Skeletal muscle tissue (tissue), 4 donors: ENCODE measurements around the gene CSPG4. TPM values are rescaled to one million over a fixed set of nuclear protein-coding genes. Genes with fewer than 3 reads are reported as not detected.
A peak's percentile ranks its signal among the peaks of the same experiment; 100 is the strongest.
"Not testable (repeated sequence)": the region's sequence is repeated elsewhere in the genome, so short reads cannot be mapped to it uniquely, and the experiment has no call there.

Experiments
- H3K27ac ChIP-seq: one replicate; pipeline ENCODE4 v1.7.0; 2013; ENCODE audit warnings: mild to moderate bottlenecking, low read depth, low read length, inconsistent platforms
- H3K27me3 ChIP-seq, 3 donors: one replicate each; pipeline ENCODE4 v1.7.0; 2013; ENCODE audit warnings: low read length in 3 of 3; ENCODE audit not compliant: control insufficient read depth in 3 of 3, insufficient read depth in 3 of 3
- H3K36me3 ChIP-seq, 3 donors: one replicate each; pipeline ENCODE4 v1.7.0; 2013; ENCODE audit warnings: low read length in 3 of 3; ENCODE audit not compliant: control insufficient read depth in 3 of 3, insufficient read depth in 3 of 3
- H3K4me1 ChIP-seq, 3 donors: one replicate each; pipeline ENCODE4 v1.7.0; 2013; ENCODE audit warnings: low read length in 3 of 3, mild to moderate bottlenecking in 3 of 3; ENCODE audit not compliant: control insufficient read depth in 3 of 3, insufficient read depth in 3 of 3
- H3K4me3 ChIP-seq, 3 donors: one replicate each; pipeline ENCODE4 v1.7.0; 2013; ENCODE audit warnings: low read length in 3 of 3
- H3K9ac ChIP-seq, 3 donors: one replicate each; pipeline ENCODE4 v1.7.0; 2013; ENCODE audit warnings: low read length in 3 of 3, mild to moderate bottlenecking in 3 of 3, moderate library complexity in 2 of 3, low read depth in 1 of 3
- H3K9me3 ChIP-seq, 3 donors: one replicate each; pipeline ENCODE4 v1.7.0; 2013; ENCODE audit warnings: low read length in 3 of 3; ENCODE audit not compliant: control insufficient read depth in 3 of 3
- total RNA-seq: library from RNA; depleted of rRNA; stranded (reverse); fragments of >200 nt; gene quantifications from one replicate; pipeline ENCODE4 v1.2.3, GENCODE V29; 2014
- donor health status: Osteomylitis.

Gene CSPG4
- total RNA-seq, 1 donor from 2014 or later: 71.5 TPM

DNA sequence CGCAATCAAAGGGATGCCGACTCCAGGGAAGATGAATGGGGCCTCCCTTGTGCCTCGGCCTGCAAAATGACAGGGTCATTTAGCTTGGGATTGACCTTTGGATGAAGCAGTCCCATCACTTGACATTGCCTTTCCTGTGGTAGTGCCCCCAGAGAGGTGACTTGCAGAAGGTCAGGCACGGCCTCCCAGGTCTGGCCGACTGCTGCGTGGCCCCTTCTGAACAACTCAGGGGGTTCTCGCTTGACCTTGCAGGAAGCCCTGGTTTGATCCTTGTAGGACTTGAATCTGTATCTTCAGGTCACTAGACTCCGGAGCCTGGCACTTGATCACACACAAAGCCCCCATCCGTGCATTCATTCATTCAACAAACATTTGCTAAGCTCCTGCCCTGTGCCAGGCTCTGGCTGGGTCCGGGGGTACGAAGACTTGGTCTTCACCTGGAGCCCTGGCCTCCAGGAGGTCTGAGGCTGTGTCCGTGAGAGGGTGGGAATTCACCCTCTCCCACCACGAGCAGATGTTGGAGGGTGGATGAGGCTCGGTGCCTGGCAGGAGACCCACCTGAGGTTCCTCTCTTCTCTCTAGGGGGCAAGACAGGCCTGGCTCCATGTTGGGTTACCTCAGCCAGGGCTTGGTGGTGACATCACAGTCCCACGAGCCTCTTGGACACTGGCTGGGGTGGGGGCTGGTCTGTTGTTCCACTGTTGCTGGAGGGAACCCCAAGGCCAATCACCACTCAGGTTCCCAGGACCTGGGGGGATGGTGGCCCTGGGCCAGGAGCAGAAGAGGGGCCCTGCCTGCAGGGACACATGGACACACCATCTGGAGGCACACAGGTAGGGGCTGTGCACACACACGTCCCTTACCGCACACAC is 18.0 kb upstream of the CSPG4 start:
- not testable (repeated sequence) for H3K4me1 ChIP-seq

GRCh38 chr15:75729326-75730069 is 16.9 kb upstream of the CSPG4 start:
- no peak overlapping the region for H3K9ac ChIP-seq
- no peak overlapping the region for H3K4me3 ChIP-seq
- H3K9me3 ChIP-seq: no peaks in the 10 kb centered on the region
- H3K27ac ChIP-seq: no peak overlapping the region
- peaks cover 0 to 8% (median 8%) of the 10 kb centered on the region in 3 donors for H3K4me1 ChIP-seq
- no peaks in the 10 kb centered on the region for H3K27me3 ChIP-seq
- no peaks in the 10 kb centered on the region for H3K36me3 ChIP-seq

More for the DNA sequence above, 18.0 kb upstream of the CSPG4 start:
- not testable (repeated sequence) for H3K4me3 ChIP-seq, H3K36me3 ChIP-seq, H3K27ac ChIP-seq, H3K9me3 ChIP-seq, H3K9ac ChIP-seq, H3K27me3 ChIP-seq

- no peaks in the 10 kb centered on the region for H3K9me3 ChIP-seq
- H3K4me3 ChIP-seq: no peak overlapping the region
- H3K36me3 ChIP-seq: no peaks in the 10 kb centered on the region
- H3K27ac ChIP-seq: no peak overlapping the region
- H3K9ac ChIP-seq: no peak overlapping the region
- no peaks in the 10 kb centered on the region for H3K27me3 ChIP-seq
- H3K4me1 ChIP-seq: peaks cover 13 to 15% (median 15%) of the 10 kb centered on the region in 3 donors
These were observed 15.4 kb upstream of the CSPG4 start for GRCh38 chr15:75727851-75728715.

DNA sequence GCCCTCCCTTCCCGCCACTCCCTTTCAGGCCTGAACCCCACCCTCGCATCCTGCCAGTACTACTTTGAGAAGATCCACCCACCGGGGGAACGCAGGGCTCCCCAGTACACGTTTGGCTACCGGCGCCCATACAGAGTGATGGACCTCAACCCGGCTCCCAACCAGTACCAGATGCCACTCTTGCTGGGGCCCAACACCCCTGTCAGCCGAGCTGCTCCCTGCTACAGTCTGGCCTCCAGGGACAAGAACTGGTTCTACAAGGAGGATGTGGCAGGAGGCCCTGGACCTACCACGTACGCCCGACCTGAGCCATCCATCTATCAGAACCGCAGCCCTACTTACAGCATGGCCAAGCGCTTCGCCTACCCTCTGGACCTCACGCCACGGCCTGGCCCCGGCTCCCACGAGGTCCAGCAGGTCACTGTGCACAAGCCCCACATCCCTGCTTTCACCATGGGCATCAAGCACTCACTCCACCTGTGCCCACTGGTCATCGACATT is 14.4 kb upstream of the CSPG4 start:
- Histone ChIP-seq H3K9me3 (no peaks in the 10 kb centered on the region), H3K4me1 (peaks cover 7 to 13% (median 9%) of the 10 kb centered on the region in 3 donors), H3K9ac (no peak overlapping the region), H3K36me3 (no peaks in the 10 kb centered on the region), H3K27ac (no peak overlapping the region), H3K27me3 (no peaks in the 10 kb centered on the region), H3K4me3 (no peak overlapping the region)

DNA sequence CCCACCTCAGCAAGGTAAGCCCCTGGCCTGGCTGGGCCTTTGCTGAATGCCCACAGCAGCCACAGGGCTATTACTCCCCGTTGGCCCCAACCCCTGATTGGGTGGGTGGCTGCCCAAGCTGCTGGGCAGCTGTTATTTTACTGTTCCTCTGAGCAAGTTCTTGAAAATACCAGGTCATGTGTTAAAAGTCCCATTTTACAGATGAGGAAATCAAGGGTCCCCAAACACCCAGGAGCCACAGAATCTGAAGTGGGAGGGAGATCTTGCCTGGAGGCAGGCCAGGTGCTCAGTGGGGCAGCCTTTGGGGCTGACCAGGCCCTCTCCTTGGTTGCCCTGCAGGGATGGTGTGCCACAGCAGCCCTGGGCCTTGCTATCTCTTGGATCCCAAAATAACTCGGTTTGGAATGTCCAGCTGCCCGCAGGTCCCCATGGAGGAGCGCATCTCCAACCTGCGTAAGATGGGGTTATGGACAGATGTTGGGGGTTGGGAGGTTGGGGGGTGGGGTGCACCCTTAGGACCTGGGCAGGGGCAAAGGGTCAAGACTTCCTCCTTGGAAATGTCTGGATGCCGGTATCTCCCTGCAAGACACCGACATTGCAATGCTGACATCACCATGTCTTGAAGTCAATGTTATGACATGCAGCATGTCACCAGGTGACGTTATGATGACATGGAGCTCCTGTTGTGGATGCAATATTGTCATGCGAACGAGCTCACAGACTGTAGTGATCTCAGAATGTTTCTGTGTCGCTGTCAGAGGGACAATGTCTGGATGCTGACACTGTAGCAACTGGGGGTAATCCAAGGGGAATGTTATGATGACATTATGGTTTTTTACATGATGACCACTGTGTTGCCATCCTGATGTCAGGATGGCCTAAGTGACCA is 13.3 kb upstream of the CSPG4 start:
- Histone ChIP-seq H3K9me3 (no peaks in the 10 kb centered on the region), H3K4me1 (peaks cover 7 to 13% (median 11%) of the 10 kb centered on the region in 3 donors), H3K36me3 (no peaks in the 10 kb centered on the region), H3K27me3 (no peaks in the 10 kb centered on the region), H3K27ac (no peak overlapping the region), H3K9ac (no peak overlapping the region), H3K4me3 (no peak overlapping the region)

- Histone ChIP-seq H3K9me3 (no peaks in the 10 kb centered on the region), H3K27me3 (no peaks in the 10 kb centered on the region), H3K4me1 (peaks cover 7 to 13% (median 13%) of the 10 kb centered on the region in 3 donors), H3K36me3 (no peaks in the 10 kb centered on the region), H3K4me3 (no peak overlapping the region), H3K9ac (no peak overlapping the region), H3K27ac (no peak overlapping the region)
These were observed 12.5 kb upstream of the CSPG4 start for GRCh38 chr15:75725006-75725718.

GRCh38 chr15:75723847-75724660 is 11.4 kb upstream of the CSPG4 start:
- peaks cover 7 to 13% (median 13%) of the 10 kb centered on the region in 3 donors for H3K4me1 ChIP-seq
- no peaks in the 10 kb centered on the region for H3K27me3 ChIP-seq
- peak overlapping the region; percentile 43 for H3K27ac ChIP-seq
- no peaks in the 10 kb centered on the region for H3K9me3 ChIP-seq
- H3K9ac ChIP-seq: peak overlapping the region in 2 of 3 donors; percentile 57
- H3K4me3 ChIP-seq: no peak overlapping the region
- H3K36me3 ChIP-seq: no peaks in the 10 kb centered on the region

DNA sequence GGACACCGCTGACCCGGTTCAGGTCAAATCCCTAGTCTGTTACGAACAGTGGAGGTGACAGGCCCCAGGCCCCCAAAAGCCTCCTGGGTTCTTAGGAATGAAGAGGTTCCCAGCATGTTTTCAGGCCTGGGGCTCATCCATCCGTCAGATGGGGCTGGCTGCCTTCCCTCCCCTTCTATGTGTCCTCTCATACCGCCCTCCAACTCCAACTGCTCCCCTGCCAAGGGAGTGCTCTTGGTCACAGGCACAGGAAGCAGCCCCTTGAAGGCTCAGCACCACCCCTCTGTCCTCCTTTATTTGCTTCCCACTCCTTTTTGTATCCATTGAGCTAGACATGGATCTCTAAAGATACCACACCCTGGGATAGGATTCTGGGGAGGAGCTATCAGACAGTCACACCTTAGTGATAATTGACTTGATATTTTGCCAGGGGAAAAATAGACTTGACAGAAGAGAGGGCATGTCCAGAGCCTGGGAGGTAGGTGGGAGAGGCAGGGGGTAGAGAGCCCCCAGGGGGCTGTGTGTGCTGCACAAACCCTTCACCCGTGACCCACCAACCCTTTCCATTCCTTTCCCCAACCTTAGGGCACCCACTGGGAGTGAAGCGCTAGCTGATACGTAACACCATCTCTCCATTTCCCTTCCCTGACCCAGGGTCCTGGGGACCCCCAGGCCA is 10.7 kb upstream of the CSPG4 start:
- Histone ChIP-seq H3K36me3 (no peaks in the 10 kb centered on the region), H3K4me3 (no peak overlapping the region), H3K9ac (peak overlapping the region in 1 of 3 donors; percentile 5), H3K9me3 (no peaks in the 10 kb centered on the region), H3K27ac (peak overlapping the region; percentile 43), H3K4me1 (peaks cover 7 to 14% (median 13%) of the 10 kb centered on the region in 3 donors), H3K27me3 (no peaks in the 10 kb centered on the region)
